Retina (tissue), 1 donor: Measurements from ENCODE around the gene CTSD.

ENCODE experiments used
- DNase-seq: peaks from one replicate; pipeline ENCODE4 v3.0.0-alpha.2; 2016

Gene CTSD

GRCh38 chr11:1768141-1768469 lies 4.4 kb upstream of the CTSD start:
- DNase-seq, result no peak

GRCh38 chr11:1767399-1768140 lies 3.8 kb upstream of the CTSD start:
- no peak for DNase-seq

- no peak for DNase-seq
Observed at GRCh38 chr11:1766719-1767398, 3.1 kb upstream of the CTSD start.

GRCh38 chr11:1765871-1766718 lies 2.4 kb upstream of the CTSD start:
- no peak for DNase-seq

DNA sequence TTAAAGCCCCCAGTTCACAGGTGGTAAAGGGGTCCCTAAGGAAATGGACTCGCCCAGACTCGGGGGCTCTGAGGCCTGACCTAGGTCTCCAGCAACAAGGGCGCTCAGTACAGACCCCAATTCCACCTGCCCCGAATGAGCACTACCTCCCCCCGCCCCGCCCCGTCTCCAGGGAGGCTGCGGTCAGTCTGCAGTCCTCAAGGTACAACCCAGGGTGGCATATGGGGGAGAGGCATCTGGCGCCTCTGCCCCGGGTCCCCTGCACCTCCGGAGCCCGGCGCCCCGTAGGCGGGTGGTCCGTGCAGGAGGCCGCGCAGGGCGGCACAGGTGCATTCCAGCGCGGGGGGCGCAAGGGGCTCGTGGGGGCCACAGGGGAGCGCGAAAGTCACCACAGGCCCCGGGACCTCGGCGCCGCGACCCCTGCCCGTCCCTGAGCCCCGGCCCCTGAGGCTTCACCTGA lies 361 bp downstream of the CTSD start:
- DNase-seq, result no peak

- DNase-seq, result no peak
Observed at GRCh38 chr11:1762537-1763302, 1.0 kb downstream of the CTSD start.

GRCh38 chr11:1761857-1762536 lies 1.7 kb downstream of the CTSD start:
- DNase-seq, result no peak

GRCh38 chr11:1761110-1761856 lies 2.4 kb downstream of the CTSD start:
- no peak for DNase-seq

DNA sequence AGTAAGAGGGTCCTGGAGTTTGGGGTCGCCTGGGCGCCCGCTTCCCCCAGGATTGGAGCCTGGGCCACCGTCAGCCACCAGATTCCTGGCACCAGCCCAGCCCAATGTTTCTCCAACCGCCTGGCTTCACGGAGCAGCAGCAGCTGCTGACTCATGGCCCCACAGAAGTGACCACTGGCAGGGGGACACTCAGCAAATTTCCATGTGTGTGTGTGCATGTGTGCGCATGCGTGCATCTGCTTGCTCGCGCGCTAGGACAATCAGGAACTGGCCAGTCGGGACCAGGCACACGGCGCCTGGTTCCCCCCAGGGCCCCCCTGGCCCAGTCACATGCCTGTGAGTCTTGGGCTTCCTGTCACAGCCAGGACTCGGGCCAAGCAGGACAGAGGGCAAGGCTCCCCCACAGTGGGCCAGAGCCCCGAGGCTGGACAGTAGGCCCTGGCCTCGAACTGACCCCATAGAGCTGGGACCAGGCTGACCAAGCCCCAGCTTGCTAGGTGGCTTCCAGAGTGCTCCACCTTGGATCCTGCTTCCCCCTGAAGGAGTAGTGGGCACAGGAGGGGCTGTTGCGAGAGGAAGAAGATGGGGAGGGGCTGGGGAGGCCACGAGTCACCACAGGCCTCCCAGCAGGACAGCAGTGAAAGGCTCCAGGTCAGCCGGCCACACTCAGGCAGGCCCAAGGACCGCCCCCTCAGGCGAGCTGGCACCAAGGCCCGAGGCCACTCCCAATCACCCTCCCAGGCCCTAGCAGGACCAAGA lies 3.2 kb downstream of the CTSD start:
- DNase-seq, result no peak

DNA sequence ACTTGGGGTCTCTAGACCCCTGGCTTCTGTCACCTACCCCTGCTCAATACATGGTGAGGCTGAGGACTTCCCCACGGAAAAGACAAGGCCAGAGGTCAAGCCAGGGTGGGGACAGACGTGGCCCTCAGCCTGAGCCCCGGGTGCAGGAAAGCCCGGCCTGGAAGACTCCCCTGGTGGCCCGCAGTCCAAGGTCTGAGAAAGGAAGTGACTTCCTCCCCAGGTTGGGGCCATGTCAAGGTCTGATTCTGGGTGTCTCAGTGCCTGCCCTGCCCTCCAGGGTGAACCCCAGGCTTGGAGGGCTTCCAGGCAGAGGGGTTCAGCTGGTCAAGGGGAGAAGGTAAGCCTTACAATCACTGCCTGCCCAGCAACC lies 3.9 kb downstream of the CTSD start:
- no peak for DNase-seq

GRCh38 chr11:1759151-1759850 lies 4.4 kb downstream of the CTSD start:
- no peak for DNase-seq

GRCh38 chr11:1758611-1759150 lies 5.0 kb downstream of the CTSD start:
- no peak for DNase-seq

DNA sequence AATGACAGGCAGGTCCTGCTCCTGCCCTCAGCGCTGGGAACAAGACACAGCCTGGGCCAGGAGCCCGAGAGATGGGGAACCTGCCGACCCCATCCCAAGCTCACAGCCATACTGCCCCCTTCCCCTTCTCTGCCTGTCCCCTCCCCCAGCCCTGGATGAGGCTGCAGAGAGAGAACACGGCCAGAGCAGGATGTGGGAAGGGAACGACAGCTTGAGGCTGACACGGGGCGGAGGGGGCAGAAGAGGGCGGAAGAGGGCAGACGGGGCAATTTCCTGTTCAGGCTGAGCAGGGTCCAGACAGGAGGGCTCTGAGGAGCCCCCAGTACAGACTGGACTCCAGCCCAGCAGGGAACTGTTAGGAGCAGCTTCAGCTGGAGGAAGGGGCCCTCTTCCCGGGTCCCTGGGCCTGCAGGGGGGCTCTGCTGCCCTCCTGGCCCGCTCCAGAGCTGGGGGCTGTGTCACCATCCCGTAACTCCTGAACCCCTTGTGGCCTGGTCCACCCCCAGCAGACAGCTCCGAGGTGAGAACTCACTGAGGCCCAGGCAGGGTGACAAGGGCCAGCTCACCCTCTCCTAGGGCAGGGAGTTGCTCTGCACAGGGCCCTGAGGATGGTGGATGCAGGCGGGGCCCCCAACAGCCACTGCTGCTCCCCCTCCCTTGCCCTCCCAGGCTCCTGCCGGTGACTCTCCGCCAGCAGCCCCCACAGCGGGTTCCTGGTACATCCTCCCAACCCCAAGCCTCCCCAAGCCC lies 5.7 kb downstream of the CTSD start:
- no peak for DNase-seq

DNA sequence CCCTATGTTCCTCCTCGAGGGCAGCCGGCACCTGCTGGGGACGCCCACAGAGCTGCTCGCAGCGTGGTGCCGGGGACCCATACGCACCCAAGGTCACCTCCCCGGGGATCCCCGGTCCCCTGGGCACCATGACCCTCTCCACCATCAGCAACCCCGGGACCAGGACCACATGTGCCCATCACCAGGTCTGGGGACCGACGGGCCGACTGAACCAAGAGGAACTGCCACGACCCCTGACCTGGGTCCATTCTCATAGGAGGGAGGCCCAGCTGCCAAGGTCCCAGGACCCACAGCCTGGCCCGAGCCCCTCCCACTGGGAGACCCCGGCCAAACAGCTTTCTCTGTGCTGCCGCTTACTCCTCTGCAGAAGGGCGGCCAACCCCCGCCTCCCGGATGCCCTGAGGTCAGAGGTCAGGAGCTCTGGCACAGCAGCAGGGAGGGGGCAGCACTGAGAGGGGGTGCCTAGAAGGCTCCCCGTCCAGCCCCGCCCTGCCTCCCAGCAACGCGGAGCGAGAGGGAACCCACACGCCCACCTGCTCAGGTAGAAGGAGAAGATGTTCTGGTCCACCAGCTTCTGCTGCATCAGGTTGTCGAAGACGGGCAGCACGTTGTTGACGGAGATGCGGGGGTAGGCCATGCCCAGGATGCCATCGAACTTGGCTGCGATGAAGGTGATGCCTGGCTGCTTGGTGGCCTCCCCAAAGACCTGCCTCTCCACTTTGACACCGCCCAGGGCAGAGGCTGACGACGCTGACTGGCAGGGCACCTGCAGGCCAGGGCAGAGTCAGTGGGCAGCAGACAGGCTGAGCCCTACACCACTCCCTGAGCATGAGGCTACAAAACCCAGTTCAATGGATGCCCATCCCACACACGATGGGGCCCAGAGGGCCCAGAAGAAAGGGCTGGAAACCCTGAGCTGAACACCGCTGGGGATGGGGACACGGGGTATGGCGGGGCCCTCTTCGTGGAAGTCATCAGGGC lies 6.6 kb downstream of the CTSD start:
- DNase-seq, result no peak

DNA sequence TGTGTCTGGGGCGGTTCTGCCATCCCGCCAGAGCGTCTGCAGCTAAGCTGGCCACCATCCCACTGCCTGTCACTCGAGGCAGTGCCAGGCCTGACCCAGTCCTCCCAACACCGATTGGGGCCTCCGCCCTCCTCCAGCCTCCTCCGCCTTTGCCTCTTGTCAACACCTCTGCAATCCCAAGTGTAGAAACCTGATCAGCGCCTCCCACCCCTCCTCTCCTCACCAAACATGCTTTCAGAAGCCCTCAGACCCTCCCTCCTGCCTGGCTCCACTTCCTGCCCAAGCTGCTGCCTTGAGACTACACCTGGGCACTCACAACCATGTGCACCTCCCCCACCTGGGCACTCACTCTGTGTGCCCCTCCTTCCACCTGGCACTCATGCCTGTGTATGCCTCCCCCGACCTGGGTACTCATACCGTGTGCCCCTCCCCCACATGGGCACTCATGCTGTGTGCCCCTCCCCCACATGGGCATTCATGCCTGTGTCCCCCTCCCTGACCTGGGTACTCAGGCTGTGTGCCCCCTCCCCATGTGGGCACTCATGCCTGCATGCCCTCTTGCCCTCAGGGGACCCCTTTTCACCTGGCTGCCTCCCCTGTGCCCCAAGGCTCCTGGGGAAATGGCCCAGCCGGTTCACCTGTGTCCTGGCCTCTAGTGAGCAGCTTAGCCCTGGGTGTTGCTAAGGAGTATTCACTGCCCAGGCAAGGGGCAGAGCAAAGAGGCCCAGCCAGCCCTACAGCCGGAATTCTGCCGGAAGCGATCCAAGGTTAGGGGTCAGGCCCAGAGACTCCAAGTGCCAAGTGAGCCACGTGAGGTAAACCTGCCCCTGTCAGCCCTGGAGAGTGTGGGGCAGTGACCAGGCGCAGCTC lies 7.8 kb downstream of the CTSD start:
- no peak for DNase-seq

DNA sequence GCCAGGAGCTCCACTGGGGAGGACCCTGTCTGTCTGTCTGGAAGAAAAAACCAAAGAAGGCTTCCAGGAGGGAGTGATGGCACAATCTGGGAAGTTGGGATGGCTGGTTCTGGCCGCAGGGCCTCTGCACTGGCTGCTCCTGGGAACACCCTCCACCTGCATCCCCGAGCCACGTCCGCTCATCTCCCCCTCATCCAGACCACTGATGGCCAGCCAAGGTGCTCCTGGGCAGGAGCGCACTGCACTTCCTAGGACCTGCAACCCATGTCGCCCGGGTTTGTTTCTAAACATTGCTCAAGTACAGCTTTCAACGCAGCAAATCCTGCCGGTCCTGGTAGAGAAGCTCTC lies 8.4 kb downstream of the CTSD start:
- DNase-seq, result no peak
